B cell (primary cell): Measurements from ENCODE around the gene LAMA1. TPM values are rescaled to one million over a fixed set of nuclear protein-coding genes. Genes with fewer than 3 reads are reported as not detected.

Experiments
- ATAC-seq: fragments of 200-7000 bp; cut with Tn5 transposase; one replicate; pipeline ENCODE4 v1.10.0; 2021; ENCODE audit warnings: low read depth, mild to moderate bottlenecking, moderate number of reproducible peaks, moderate library complexity
- CTCF ChIA-PET: fragments of 350-600 bp; sonication (Branson Sonifier 250); formaldehyde crosslinking; loops from one replicate; lab custom pipeline; 2021; ENCODE audit warnings: antibody characterized with exemption, inconsistent platforms; lab: Charles Lee
- POLR2A ChIA-PET: fragments of 350-600 bp; sonication (Branson Sonifier 250); formaldehyde crosslinking; loops from one replicate; lab custom pipeline; 2021; ENCODE audit warnings: antibody characterized with exemption; lab: Charles Lee
- DNase-seq: peaks from one replicate; pipeline ENCODE4 v3.0.0; 2013
- H2AFZ ChIP-seq: 2 replicates; pipeline ENCODE4 v1.6.1; 2012; ENCODE audit warnings: mild to moderate bottlenecking, low read depth, low read length; ENCODE audit not compliant: insufficient read depth, poor library complexity, severe bottlenecking
- H3K27ac ChIP-seq, 2 donors: 1 replicate in 1 of 2; 2 replicates in 1 of 2; pipeline ENCODE4 v1.5.1; 2012 to 2013; ENCODE audit warnings: low read length in 2 of 2, mild to moderate bottlenecking in 2 of 2, moderate library complexity in 1 of 2
- H3K27me3 ChIP-seq, 4 experiments: fragments of 200-600 bp in 1 of 4; sonication (generic) in 1 of 4; replicated peaks in 1 of 4; 1 replicate in 2 of 4; 2 replicates in 2 of 4; pipeline versions ENCODE4 v1.6.1 to v1.7.0; 2013 to 2016; ENCODE audit warnings: low read length in 3 of 4, mild to moderate bottlenecking in 2 of 4, mixed read lengths in 1 of 4, moderate library complexity in 1 of 4; ENCODE audit not compliant: insufficient read depth in 4 of 4, control insufficient read depth in 3 of 4; ENCODE audit errors: control extremely low read depth in 1 of 4
- H3K36me3 ChIP-seq, 2 experiments: replicated peaks in 1 of 2; 1 replicate in 1 of 2; 2 replicates in 1 of 2; pipeline versions ENCODE4 v1.6.1 to v1.7.1; 2013; ENCODE audit warnings: low read length in 1 of 2; ENCODE audit not compliant: insufficient read depth in 2 of 2, control insufficient read depth in 1 of 2; ENCODE audit errors: control extremely low read depth in 1 of 2, extremely low read depth in 1 of 2
- H3K4me1 ChIP-seq, 2 donors: fragments of 200-600 bp in 1 of 2; sonication (generic) in 1 of 2; 1 replicate in 1 of 2; 2 replicates in 1 of 2; pipeline versions ENCODE4 v1.5.1 to v1.6.1; 2013 to 2017; ENCODE audit warnings: low read length in 2 of 2; ENCODE audit not compliant: control insufficient read depth in 2 of 2, insufficient read depth in 2 of 2
- H3K4me2 ChIP-seq: replicated peaks from 2 replicates; pipeline ENCODE3; 2012; ENCODE audit warnings: mild to moderate bottlenecking, low read depth, low read length; ENCODE audit not compliant: poor library complexity, severe bottlenecking
- H3K4me3 ChIP-seq, 5 experiments: fragments of 200-600 bp in 1 of 5; sonication (generic) in 1 of 5; 1 replicate in 3 of 5; 2 replicates in 2 of 5; pipeline versions ENCODE4 v1.5.1 to v1.7.0; 2011 to 2016; ENCODE audit warnings: low read length in 4 of 5, mild to moderate bottlenecking in 4 of 5, low read depth in 2 of 5, control low read depth in 1 of 5, moderate library complexity in 1 of 5; ENCODE audit not compliant: insufficient read depth in 1 of 5; ENCODE audit errors: control extremely low read depth in 1 of 5, extremely low read depth in 1 of 5
- H3K79me2 ChIP-seq: fragments of 200-600 bp; sonication (generic); one replicate; pipeline ENCODE4 v1.6.0; 2016; ENCODE audit warnings: low read length; ENCODE audit not compliant: control insufficient read depth, insufficient read depth
- H3K9ac ChIP-seq: fragments of 200-600 bp; sonication (generic); 2 replicates; pipeline ENCODE4 v1.6.1; 2017; ENCODE audit warnings: mild to moderate bottlenecking, low read length, moderate library complexity
- H3K9me3 ChIP-seq, 3 donors: one replicate each; pipeline versions ENCODE4 v1.6.1 to v1.7.1; 2013; ENCODE audit warnings: low read length in 2 of 3; ENCODE audit not compliant: control insufficient read depth in 2 of 3, insufficient read depth in 1 of 3; ENCODE audit errors: control extremely low read depth in 1 of 3
- H4K20me1 ChIP-seq: 2 replicates; pipeline ENCODE4 v1.6.0; 2012; ENCODE audit warnings: mild to moderate bottlenecking, low read length; ENCODE audit not compliant: insufficient read depth, control insufficient read depth, poor library complexity, severe bottlenecking
- H3K27ac Mint-ChIP-seq: one replicate; pipeline ENCODE4 v1.8.0; 2021; ENCODE audit warnings: mixed read lengths
- H3K27me3 Mint-ChIP-seq: one replicate; pipeline ENCODE4 v1.8.0; 2021; ENCODE audit warnings: mixed read lengths
- H3K4me1 Mint-ChIP-seq: one replicate; pipeline ENCODE4 v1.8.0; 2021; ENCODE audit warnings: mixed read lengths
- H3K4me3 Mint-ChIP-seq: one replicate; pipeline ENCODE4 v1.8.0; 2021; ENCODE audit warnings: mixed read lengths
- H3K9me3 Mint-ChIP-seq: one replicate; pipeline ENCODE4 v1.8.0; 2022; ENCODE audit warnings: mixed read lengths; ENCODE audit not compliant: insufficient read depth
- CTCF ChIP-seq: fragments of 200-600 bp; IDR thresholded peaks from one replicate; pipeline ENCODE4 v1.8.0; 2022; ENCODE audit warnings: antibody characterized with exemption, mild to moderate bottlenecking
- EZH2 ChIP-seq: IDR thresholded peaks from 2 replicates; pipeline ENCODE4 v1.6.1; 2012; ENCODE audit warnings: borderline replicate concordance, low read depth, mild to moderate bottlenecking, moderate library complexity, low read length; ENCODE audit not compliant: insufficient read depth, poor library complexity, severe bottlenecking
- WGBS: methylation state at CpG from one replicate; pipeline ENCODE4 v1.1.5; 2013; ENCODE audit warnings: missing lambda C conversion rate; ENCODE audit not compliant: insufficient coverage; 5-methylcytosine and 5-hydroxymethylcytosine counted together
- intact Hi-C: fragments of 100-400 bp; cut with micrococcal nuclease; formaldehyde crosslinking; loops from one replicate; pipeline ENCODE4 v1.10.0; 2022
- polyA plus RNA-seq: library from polyadenylated mRNA; depleted of rRNA; stranded (reverse); fragments of >200 nt; gene quantifications from 2 replicates; pipeline ENCODE4 v1.2.3, GENCODE V29; 2012
- total RNA-seq, 2 donors: library from RNA; stranded (reverse); fragments of 120-200 nt in 1 of 2; gene quantifications; 1 replicate in 1 of 2; 2 replicates in 1 of 2; pipeline versions ENCODE4 v1.2.3 to v1.2.4, GENCODE V29; 2013 to 2022

Gene LAMA1
- total and polyA plus RNA-seq, 2 donors (not counting 1 experiment from before 2014, with no cell fraction given): not detected

- 75% methylated on average over 9 of the region's 11 CpGs for whole genome bisulfite sequencing
These were observed 48.3 kb upstream of the LAMA1 start for GRCh38 chr18:7165846-7166393.

More at GRCh38 chr18:7165846-7166393, 48.3 kb upstream of the LAMA1 start:
- intact Hi-C loops: no loop called here
- ChIA-PET POLR2A (no interaction called here), CTCF (no interaction called here)
- H3K27me3 Mint-ChIP-seq: no peaks in the 10 kb centered on the region
- H3K27me3 ChIP-seq: no peaks in the 10 kb centered on the region
- no peak overlapping the region for H2AFZ ChIP-seq
- no peaks in the 10 kb centered on the region for H3K4me1 Mint-ChIP-seq
- H3K27ac ChIP-seq: no peak overlapping the region
- H3K27ac Mint-ChIP-seq: no peak overlapping the region
- H3K4me1 ChIP-seq: no peaks in the 10 kb centered on the region
- ATAC-seq: no peak
- no peaks in the 10 kb centered on the region for H3K9me3 Mint-ChIP-seq
- TF ChIP-seq CTCF: no peak
- no peak for TF ChIP-seq EZH2
- no peak for DNase-seq
- H4K20me1 ChIP-seq: no peaks in the 10 kb centered on the region
- peaks cover 0 to 9% (median 0%) of the 10 kb centered on the region in 3 donors for H3K9me3 ChIP-seq
- H3K36me3 ChIP-seq: no peaks in the 10 kb centered on the region
- no peak overlapping the region for H3K4me3 ChIP-seq
- no peaks in the 10 kb centered on the region for H3K79me2 ChIP-seq
- no peak overlapping the region for H3K9ac ChIP-seq
- H3K4me3 Mint-ChIP-seq: no peak overlapping the region
- no peak overlapping the region for H3K4me2 ChIP-seq
